Heart left ventricle (tissue), 13 donors: ENCODE results near the gene CCL18.

Experiments
- CTCF ChIP-seq, 12 donors: fragments of 200-600 bp; sonication (generic) in 4 of 12; IDR thresholded peaks; one replicate each; pipeline versions ENCODE4 v1.5.0 to v1.8.0; 2018 to 2022; ENCODE audit warnings: antibody characterized with exemption in 12 of 12, mild to moderate bottlenecking in 5 of 12
- POLR2A ChIP-seq, 2 donors: fragments of 450-650 bp; IDR thresholded peaks; one replicate each; pipeline ENCODE4 v1.6.1; 2017; ENCODE audit warnings: antibody characterized with exemption in 2 of 2, mild to moderate bottlenecking in 2 of 2, moderate library complexity in 2 of 2
- donor health status: ischemic (EF 13 %, LVEDD 7.1; RV severe dilation, severe dysfunction).
- donor health status: DM: no; HTN: yes; CAD: no.
- donor health status: DM: no; HTN: no; CAD: no.
- donor health status: ischemic (EF 25% LVEDD 6.9; RV normal size, moderate dysfunction).
- donor health status: ischemic (EF 25% LVEDD 5.7; RV mildly dilated, moderate dysfunction).
- donor health status: ischemic (EF 35%, LVEDD 5.7; RV mildly dilated, moderate dysfunction).
- donor health status: nonischemic (EF 11% LVEDD 7.7; RV severe dilation, severe dysfunction).
- donor health status: DM: yes; HTN: yes; CAD: no.
- donor health status: PGD.
- donor health status: ischemic (EF 29% LVEDD 5.4; RV normal size, mild dysfunction).
- donor health status: nonischemic (EF 23%, LVEDD 6.1; RV moderate dilation, normal function).

GRCh38 chr17:36034127-36034526, 29.9 kb upstream of the CCL18 start:
- no peak for TF ChIP-seq CTCF (IDR thresholded peaks at IDR 0.05)
- no peak for TF ChIP-seq POLR2A (IDR thresholded peaks at IDR 0.05)
